H1 (cell line): ENCODE results near the gene PRR35. TPM values are rescaled to one million over a fixed set of nuclear protein-coding genes. Genes with fewer than 3 reads are reported as not detected.

Experiments
- CTCF ChIA-PET: fragments of 300-600 bp; sonication (Branson Sonifier 250); formaldehyde crosslinking; loops from one replicate; lab custom pipeline; 2021; ENCODE audit not compliant: partially characterized antibody; lab: Charles Lee
- POLR2A ChIA-PET: fragments of 300-600 bp; sonication (Branson Sonifier 250); formaldehyde crosslinking; loops from one replicate; lab custom pipeline; 2021; ENCODE audit warnings: inconsistent platforms; ENCODE audit not compliant: partially characterized antibody; lab: Charles Lee
- DNase-seq, 2 experiments: peaks; one replicate each; pipeline versions ENCODE4 v3.0.0 to v3.0.0-alpha.2; 2010 to 2022; ENCODE audit warnings: low spot score in 2 of 2, low read depth in 1 of 2, mixed read lengths in 1 of 2
- FAIRE-seq: peaks from 2 replicates; lab custom pipeline; 2011; peaks lifted over from hg19 to GRCh38; lab: Jason Lieb, UNC
- H2AFZ ChIP-seq: 2 replicates; pipeline ENCODE4 v1.8.1; 2012; ENCODE audit warnings: low read length, inconsistent platforms
- H2AK5ac ChIP-seq: 2 replicates; pipeline ENCODE4 v1.6.1; 2013; ENCODE audit warnings: low read depth, low read length
- H2BK120ac ChIP-seq: replicated peaks from 2 replicates; pipeline ENCODE3; 2013; ENCODE audit warnings: low read depth, low read length, inconsistent platforms
- H2BK12ac ChIP-seq: 2 replicates; pipeline ENCODE4 v1.6.1; 2013; ENCODE audit warnings: low read depth, low read length
- H2BK15ac ChIP-seq: 2 replicates; pipeline ENCODE4 v1.6.1; 2013; ENCODE audit warnings: low read length
- H2BK20ac ChIP-seq: 2 replicates; pipeline ENCODE4 v1.6.1; 2013; ENCODE audit warnings: low read length
- H2BK5ac ChIP-seq: 2 replicates; pipeline ENCODE4 v1.6.1; 2013; ENCODE audit warnings: low read depth, low read length
- H3K14ac ChIP-seq: 2 replicates; pipeline ENCODE4 v1.6.1; 2013; ENCODE audit warnings: inconsistent platforms; ENCODE audit not compliant: insufficient read length
- H3K18ac ChIP-seq: 2 replicates; pipeline ENCODE4 v1.6.1; 2013; ENCODE audit warnings: low read length; ENCODE audit errors: extremely low read depth
- H3K23ac ChIP-seq: 2 replicates; pipeline ENCODE4 v1.6.1; 2013; ENCODE audit warnings: inconsistent platforms; ENCODE audit not compliant: insufficient read length
- H3K23me2 ChIP-seq: 2 replicates; pipeline ENCODE4 v1.6.1; 2013; ENCODE audit warnings: low read depth, low read length
- H3K27ac ChIP-seq: 2 replicates; pipeline ENCODE4 v1.6.1; 2011; ENCODE audit warnings: low read depth, low read length, inconsistent platforms
- H3K27me3 ChIP-seq, 4 experiments: replicated peaks in 1 of 4; 1 replicate in 1 of 4; 2 replicates in 3 of 4; pipeline versions ENCODE4 v1.6.1 to v1.8.1; 2011 to 2013; ENCODE audit warnings: low read length in 3 of 4, mild to moderate bottlenecking in 3 of 4, inconsistent platforms in 2 of 4, mixed read lengths in 2 of 4, moderate library complexity in 1 of 4; ENCODE audit not compliant: control insufficient read depth in 3 of 4, insufficient read depth in 3 of 4; ENCODE audit errors: extremely low read depth in 1 of 4
- H3K36me3 ChIP-seq, 4 experiments: 2 replicates each; pipeline versions ENCODE4 v1.6.1 to v1.8.1; 2011 to 2013; ENCODE audit warnings: mild to moderate bottlenecking in 4 of 4, low read length in 3 of 4, moderate library complexity in 2 of 4, control low read depth in 1 of 4, inconsistent platforms in 1 of 4; ENCODE audit not compliant: insufficient read depth in 4 of 4, control insufficient read depth in 2 of 4
- H3K4ac ChIP-seq: replicated peaks from 2 replicates; pipeline ENCODE3; 2013; ENCODE audit warnings: low read length, low read depth, mixed read lengths, inconsistent platforms; ENCODE audit not compliant: insufficient read length
- H3K4me1 ChIP-seq, 4 experiments: replicated peaks in 1 of 4; 1 replicate in 1 of 4; 2 replicates in 3 of 4; pipeline versions ENCODE4 v1.6.1 to v1.8.1; 2011 to 2013; ENCODE audit warnings: low read length in 3 of 4, inconsistent platforms in 2 of 4, mixed read lengths in 1 of 4; ENCODE audit not compliant: insufficient read depth in 4 of 4, control insufficient read depth in 3 of 4
- H3K4me2 ChIP-seq, 2 experiments: 2 replicates each; pipeline versions ENCODE4 v1.6.1 to v1.8.1; 2011 to 2013; ENCODE audit warnings: low read depth in 2 of 2, low read length in 2 of 2, control low read depth in 1 of 2, inconsistent platforms in 1 of 2, mild to moderate bottlenecking in 1 of 2; ENCODE audit not compliant: insufficient read depth in 1 of 2
- H3K4me3 ChIP-seq, 4 experiments: fragments of 200-600, 300-600 bp in 1 of 4; sonication (generic), shearing (Covaris generic), sonication (Bioruptor Twin) in 1 of 4; 2 replicates each; pipeline versions ENCODE4 v1.5.1 to v1.8.1; 2011 to 2016; ENCODE audit warnings: low read length in 4 of 4, low read depth in 3 of 4, control low read depth in 2 of 4, inconsistent platforms in 2 of 4, mild to moderate bottlenecking in 2 of 4, mixed read lengths in 1 of 4, moderate library complexity in 1 of 4; ENCODE audit not compliant: insufficient read depth in 2 of 4; ENCODE audit errors: extremely low read depth in 1 of 4
- H3K56ac ChIP-seq: replicated peaks from 2 replicates; pipeline ENCODE3; 2013; ENCODE audit warnings: low read depth, mild to moderate bottlenecking, mixed read lengths, low read length, inconsistent platforms; ENCODE audit not compliant: insufficient read length
- H3K79me1 ChIP-seq: 2 replicates; pipeline ENCODE4 v1.6.1; 2013; ENCODE audit warnings: low read depth, low read length, control low read depth
- H3K79me2 ChIP-seq, 2 experiments: 2 replicates each; pipeline versions ENCODE4 v1.6.1 to v1.8.1; 2012 to 2013; ENCODE audit warnings: low read length in 2 of 2, mild to moderate bottlenecking in 2 of 2, inconsistent platforms in 1 of 2; ENCODE audit not compliant: insufficient read depth in 2 of 2, control insufficient read depth in 1 of 2
- H3K9ac ChIP-seq, 4 experiments: replicated peaks in 1 of 4; 1 replicate in 1 of 4; 2 replicates in 3 of 4; pipeline versions ENCODE4 v1.6.1 to v1.8.1; 2011 to 2013; ENCODE audit warnings: low read depth in 3 of 4, low read length in 3 of 4, control low read depth in 2 of 4, mild to moderate bottlenecking in 2 of 4, moderate library complexity in 2 of 4, inconsistent platforms in 1 of 4; ENCODE audit errors: extremely low read depth in 1 of 4
- H3K9me3 ChIP-seq, 2 experiments: 2 replicates each; pipeline versions ENCODE4 v1.6.1 to v1.8.1; 2012 to 2013; ENCODE audit warnings: mild to moderate bottlenecking in 2 of 2, moderate library complexity in 2 of 2, control low read depth in 1 of 2, inconsistent platforms in 1 of 2, low read depth in 1 of 2, low read length in 1 of 2, mixed read lengths in 1 of 2; ENCODE audit not compliant: insufficient read depth in 2 of 2
- H4K20me1 ChIP-seq, 2 experiments: replicated peaks in 1 of 2; 2 replicates each; pipeline versions ENCODE3 to v1.8.1; 2011 to 2013; ENCODE audit warnings: inconsistent platforms in 2 of 2, low read length in 2 of 2, mild to moderate bottlenecking in 1 of 2; ENCODE audit not compliant: insufficient read depth in 2 of 2, control insufficient read depth in 1 of 2
- H4K5ac ChIP-seq: 2 replicates; pipeline ENCODE4 v1.6.1; 2013; ENCODE audit warnings: low read length, low read depth, mixed read lengths, inconsistent platforms; ENCODE audit not compliant: insufficient read length
- H4K8ac ChIP-seq: 2 replicates; pipeline ENCODE4 v1.8.0; 2013; ENCODE audit warnings: mild to moderate bottlenecking, moderate library complexity, low read length, inconsistent platforms; ENCODE audit not compliant: insufficient read depth; ENCODE audit errors: extremely low read depth
- H4K91ac ChIP-seq: replicated peaks from 2 replicates; pipeline ENCODE3; 2013; ENCODE audit warnings: low read length, mixed read lengths, inconsistent platforms; ENCODE audit not compliant: insufficient read length
- CTBP2 ChIP-seq: IDR thresholded peaks from 2 replicates; pipeline ENCODE4 v1.7.0; 2011; ENCODE audit warnings: borderline replicate concordance, mild to moderate bottlenecking, moderate library complexity, mixed read lengths, low read length; ENCODE audit not compliant: insufficient read depth, insufficient read length
- WGBS, 2 experiments: shearing (Covaris generic) in 1 of 2; methylation state at CpG; one replicate each; pipeline versions ENCODE4 v1.1.6 to v1.1.7; 2013 to 2015; ENCODE audit warnings: low lambda C conversion rate in 2 of 2, mixed read lengths in 2 of 2, inconsistent platforms in 1 of 2, low coverage in 1 of 2, missing lambda C conversion rate in 1 of 2; ENCODE audit not compliant: insufficient replicate concordance in 2 of 2, insufficient coverage in 1 of 2, insufficient read length in 1 of 2; ENCODE audit errors: extremely low coverage in 1 of 2, missing lambda C conversion rate in 1 of 2; 5-methylcytosine and 5-hydroxymethylcytosine counted together
- polyA plus RNA-seq, 7 experiments: library from polyadenylated mRNA; depleted of rRNA in 3 of 7; stranded (reverse) in 5 of 7; unstranded in 2 of 7; fragments of >200 nt in 5 of 7; fragments of 200-250 nt in 2 of 7; gene quantifications; 1 replicate in 5 of 7; 2 replicates in 1 of 7; 4 replicates in 1 of 7; pipeline versions ENCODE4 v1.2.1 to v1.2.3, GENCODE V29; 2011 to 2013; ENCODE audit warnings: missing spikeins in 2 of 7, mixed read lengths in 2 of 7
- total RNA-seq: library from RNA; stranded (reverse); fragmentation: NEBNext Ultra II Directional; extraction: Animal tissue kit (Norgen Biotek cat#: 25700); gene quantifications from 2 replicates; pipeline ENCODE4 v1.2.1, GENCODE V29; 2021
- TF ChIP-seq, protein P1 (sequence below): IDR thresholded peaks from 2 replicates; pipeline ENCODE4 v1.6.1; 2011; ENCODE audit warnings: low read depth, mild to moderate bottlenecking, low read length; ENCODE audit not compliant: insufficient read depth

The PRR35 gene
- total and polyA plus RNA-seq, 2 of the 8 experiments (the other 6 are each of a cell fraction or from before 2014, with no cell fraction given): 0.38 to 0.50 TPM

DNA sequence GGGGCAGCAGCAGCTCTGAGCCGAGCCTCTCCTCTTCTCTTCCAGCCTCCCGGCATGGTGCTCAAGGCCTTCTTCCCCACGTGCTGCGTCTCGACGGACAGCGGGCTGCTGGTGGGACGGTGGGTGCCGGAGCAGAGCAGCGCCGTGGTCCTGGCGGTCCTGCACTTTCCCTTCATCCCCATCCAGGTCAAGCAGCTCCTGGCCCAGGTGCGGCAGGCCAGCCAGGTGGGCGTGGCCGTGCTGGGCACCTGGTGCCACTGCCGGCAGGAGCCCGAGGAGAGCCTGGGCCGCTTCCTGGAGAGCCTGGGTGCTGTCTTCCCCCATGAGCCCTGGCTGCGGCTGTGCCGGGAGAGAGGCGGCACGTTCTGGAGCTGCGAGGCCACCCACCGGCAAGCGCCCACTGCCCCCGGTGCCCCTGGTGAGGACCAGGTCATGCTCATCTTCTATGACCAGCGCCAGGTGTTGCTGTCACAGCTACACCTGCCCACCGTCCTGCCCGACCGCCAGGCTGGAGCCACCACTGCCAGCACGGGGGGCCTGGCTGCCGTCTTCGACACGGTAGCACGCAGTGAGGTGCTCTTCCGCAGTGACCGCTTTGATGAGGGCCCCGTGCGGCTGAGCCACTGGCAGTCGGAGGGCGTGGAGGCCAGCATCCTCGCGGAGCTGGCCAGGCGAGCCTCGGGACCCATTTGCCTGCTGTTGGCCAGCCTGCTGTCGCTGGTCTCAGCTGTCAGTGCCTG lies 14.0 kb downstream of the PRR35 start:
- Histone ChIP-seq H3K27me3 (no peaks in the 10 kb centered on the region), H3K79me1 (no peaks in the 10 kb centered on the region; the same call in none of the 2 replicates), H3K36me3 (peaks cover 0 to 14% (median 0%) of the 10 kb centered on the region in 4 experiments; a peak in 3 of 8 replicates), H4K8ac (no peak overlapping the region), H3K23ac (no peak overlapping the region), H2AK5ac (no peak overlapping the region), H2AFZ (no peak overlapping the region), H2BK5ac (no peak overlapping the region), H2BK15ac (no peak overlapping the region), H3K4me2 (no peak overlapping the region), H3K9me3 (no peaks in the 10 kb centered on the region), H4K20me1 (peaks cover 0 to 18% of the 10 kb centered on the region in 2 experiments), H2BK20ac (no peak overlapping the region), H3K79me2 (peaks cover 0 to 9% of the 10 kb centered on the region in 2 experiments; a peak in 1 of 4 replicates), H2BK120ac (no peak overlapping the region), H2BK12ac (no peak overlapping the region), H3K56ac (no peak overlapping the region), H3K23me2 (peaks cover 7% of the 10 kb centered on the region; the same call in 1 of the 2 replicates), H3K4me1 (peaks cover 0 to 3% (median 1%) of the 10 kb centered on the region in 4 experiments; a peak in 4 of 7 replicates), H3K14ac (no peak overlapping the region)
- FAIRE-seq (no peak), DNase-seq (no peak)
- TF ChIP-seq CTBP2: no peak
- TF ChIP-seq, protein P1, sequence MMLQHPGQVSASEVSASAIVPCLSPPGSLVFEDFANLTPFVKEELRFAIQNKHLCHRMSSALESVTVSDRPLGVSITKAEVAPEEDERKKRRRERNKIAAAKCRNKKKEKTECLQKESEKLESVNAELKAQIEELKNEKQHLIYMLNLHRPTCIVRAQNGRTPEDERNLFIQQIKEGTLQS: no peak
- TF ChIP-seq, all 59 proteins: peak for 0
- H3K9ac ChIP-seq: no peak overlapping the region
- no peak overlapping the region for H4K91ac ChIP-seq
- H3K27ac ChIP-seq: no peak overlapping the region
- H3K18ac ChIP-seq: no peak overlapping the region
- no peak overlapping the region for H4K5ac ChIP-seq
- H3K4ac ChIP-seq: no peak overlapping the region
- WGBS, 2 experiments: 95% methylated on average over 41 of the region's 46 CpGs; no CpG with 5 or more reads in 1 of the 2 experiments
- H3K4me3 ChIP-seq: no peak overlapping the region
- ChIA-PET CTCF (interaction anchor here (0.7 to 1.1 kb wide), 4 partner anchors 15 to 50 kb away, joined by 3 to 4 read pairs (median 3); no protein-coding TSS in a partner anchor), POLR2A (interaction anchor here (0.6 to 3.0 kb wide), 7 partner anchors 11 to 77 kb away, joined by 3 to 9 read pairs (median 3); no protein-coding TSS in a partner anchor)
